H1 (cell line): ENCODE data around the gene GANAB. TPM values are rescaled to one million over a fixed set of nuclear protein-coding genes. Genes with fewer than 3 reads are reported as not detected.

Experiments used
- POLR2A ChIP-seq, 2 experiments: IDR thresholded peaks; 1 replicate in 1 of 2; 2 replicates in 1 of 2; pipeline ENCODE4 v1.6.1; 2011; ENCODE audit warnings: low read depth in 2 of 2, low read length in 2 of 2, mild to moderate bottlenecking in 2 of 2; ENCODE audit errors: control extremely low read depth in 1 of 2
- RFX5 ChIP-seq: IDR thresholded peaks from 2 replicates; pipeline ENCODE4 v1.6.1; 2011; ENCODE audit warnings: low read depth, low read length, improper control_type of control experiment, borderline replicate concordance
- ZNF274 ChIP-seq: IDR thresholded peaks from 2 replicates; pipeline ENCODE4 v1.7.0; 2012; ENCODE audit warnings: low read length, borderline replicate concordance; ENCODE audit errors: extremely low read depth
- polyA plus RNA-seq, 7 experiments: library from polyadenylated mRNA; depleted of rRNA in 3 of 7; stranded (reverse) in 5 of 7; unstranded in 2 of 7; fragments of >200 nt in 5 of 7; fragments of 200-250 nt in 2 of 7; gene quantifications; 1 replicate in 5 of 7; 2 replicates in 1 of 7; 4 replicates in 1 of 7; pipeline versions ENCODE4 v1.2.1 to v1.2.3, GENCODE V29; 2011 to 2013; ENCODE audit warnings: missing spikeins in 2 of 7, mixed read lengths in 2 of 7
- total RNA-seq: library from RNA; stranded (reverse); fragmentation: NEBNext Ultra II Directional; extraction: Animal tissue kit (Norgen Biotek cat#: 25700); gene quantifications from 2 replicates; pipeline ENCODE4 v1.2.1, GENCODE V29; 2021
- TF ChIP-seq, protein P1 (sequence below): IDR thresholded peaks from 2 replicates; pipeline ENCODE4 v1.6.1; 2011; ENCODE audit warnings: low read length, improper control_type of control experiment

The GANAB gene
- total and polyA plus RNA-seq, 2 of the 8 experiments (the other 6 are each of a cell fraction or from before 2014, with no cell fraction given): 289 to 330 TPM

DNA sequence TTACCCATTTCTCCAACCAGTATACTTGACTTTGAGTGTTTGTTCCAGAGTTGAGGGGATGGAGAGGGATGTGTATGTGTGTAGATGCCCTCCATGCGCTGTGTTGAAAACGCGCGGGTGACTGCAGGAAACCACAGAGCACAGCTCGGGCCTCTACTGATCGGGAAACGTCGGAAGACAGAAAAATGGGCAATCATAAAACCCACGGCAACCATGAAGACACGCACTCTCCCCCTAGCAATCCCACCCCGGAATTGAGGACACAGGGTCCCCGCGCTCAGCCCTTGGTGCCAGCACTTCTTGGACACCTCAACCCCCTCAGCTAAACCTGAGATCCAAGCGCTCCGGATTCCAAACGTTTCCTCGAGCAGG, 24.8 kb upstream of the GANAB start (continued):
- TF ChIP-seq ZNF274: no peak
- peak in 1 of 2 experiments; percentile 74; a peak in 1 of 3 replicates for TF ChIP-seq POLR2A (IDR thresholded peaks at IDR 0.05; ENCODE audit: control extremely low read depth in 1 of 2, low read depth in 2 of 2, low read length in 2 of 2)
- TF ChIP-seq, protein P1, sequence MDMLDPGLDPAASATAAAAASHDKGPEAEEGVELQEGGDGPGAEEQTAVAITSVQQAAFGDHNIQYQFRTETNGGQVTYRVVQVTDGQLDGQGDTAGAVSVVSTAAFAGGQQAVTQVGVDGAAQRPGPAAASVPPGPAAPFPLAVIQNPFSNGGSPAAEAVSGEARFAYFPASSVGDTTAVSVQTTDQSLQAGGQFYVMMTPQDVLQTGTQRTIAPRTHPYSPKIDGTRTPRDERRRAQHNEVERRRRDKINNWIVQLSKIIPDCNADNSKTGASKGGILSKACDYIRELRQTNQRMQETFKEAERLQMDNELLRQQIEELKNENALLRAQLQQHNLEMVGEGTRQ: no peak
- no peak for TF ChIP-seq RFX5
